NCI-H2196 treated with DMSO at 0.1 percent for 48 hours (cell line): ENCODE results near the gene PARD6G.
A peak's percentile ranks its signal among the peaks of the same experiment; 100 is the strongest.
"Not testable (repeated sequence)": the region's sequence is repeated elsewhere in the genome, so short reads cannot be mapped to it uniquely, and the experiment has no call there.

ENCODE experiments used
- DNase-seq: peaks from one replicate; lab custom pipeline; 2025; ENCODE audit not compliant: unreplicated experiment; lab: John Stamatoyannopoulos, UW

PARD6G gene

DNA sequence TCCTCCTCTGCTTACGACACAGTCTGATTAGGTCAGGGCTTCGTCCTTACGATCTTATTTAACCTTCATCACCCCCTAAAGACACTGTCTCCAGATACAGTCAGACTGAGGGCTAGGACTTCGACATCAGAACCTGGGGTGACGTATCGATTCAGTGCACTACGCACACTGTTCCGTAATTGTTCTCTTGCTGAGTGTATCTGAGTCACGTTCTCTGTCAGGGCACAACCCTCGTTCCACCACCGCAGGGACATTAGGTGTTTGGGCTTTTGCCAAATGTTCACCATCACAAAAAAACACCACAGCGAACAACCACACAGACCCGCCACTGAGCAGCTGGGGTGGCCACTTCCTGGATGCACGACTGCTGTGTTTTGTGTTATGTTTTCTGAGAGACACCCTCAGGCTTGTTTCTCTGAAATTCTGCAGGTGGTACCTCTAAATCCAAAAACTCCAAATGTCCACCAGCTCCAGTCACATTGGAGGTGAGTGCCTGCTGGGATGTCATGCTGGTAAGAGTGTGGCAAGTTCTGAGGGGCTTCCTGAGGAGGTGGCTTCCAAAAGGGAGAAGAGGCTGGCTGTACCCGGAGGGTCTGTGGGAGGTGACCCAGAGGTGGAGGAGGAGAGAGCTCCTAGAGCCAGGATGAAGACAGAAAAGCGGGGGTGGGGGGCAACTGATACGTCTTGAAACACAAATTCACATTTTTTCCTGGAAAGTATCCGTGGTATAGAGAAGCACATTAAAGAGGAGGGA, 71.7 kb downstream of the PARD6G start:
- no peak for DNase-seq

DNA sequence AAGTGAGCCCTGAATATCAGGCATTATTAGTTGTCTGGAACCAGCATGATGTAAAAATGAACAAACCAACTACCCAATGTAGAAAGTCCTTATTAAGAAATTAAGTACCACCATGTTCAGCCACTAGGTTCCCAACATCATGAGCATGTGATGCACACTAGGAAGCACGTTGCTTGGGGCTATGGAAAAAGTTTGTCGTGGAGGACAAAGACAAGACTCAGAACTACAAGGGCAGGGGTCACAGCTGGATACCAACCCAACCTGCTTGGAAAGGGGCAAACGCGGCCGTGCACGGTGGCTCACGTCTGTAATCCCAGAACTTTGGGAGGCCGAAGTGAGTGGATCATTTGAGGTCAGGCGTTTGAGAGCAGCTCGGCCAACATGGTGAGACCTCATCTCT, 74.3 kb downstream of the PARD6G start:
- DNase-seq = no peak

GRCh38 chr18:80172056-80172455, 75.3 kb downstream of the PARD6G start:
- no peak for DNase-seq

DNA sequence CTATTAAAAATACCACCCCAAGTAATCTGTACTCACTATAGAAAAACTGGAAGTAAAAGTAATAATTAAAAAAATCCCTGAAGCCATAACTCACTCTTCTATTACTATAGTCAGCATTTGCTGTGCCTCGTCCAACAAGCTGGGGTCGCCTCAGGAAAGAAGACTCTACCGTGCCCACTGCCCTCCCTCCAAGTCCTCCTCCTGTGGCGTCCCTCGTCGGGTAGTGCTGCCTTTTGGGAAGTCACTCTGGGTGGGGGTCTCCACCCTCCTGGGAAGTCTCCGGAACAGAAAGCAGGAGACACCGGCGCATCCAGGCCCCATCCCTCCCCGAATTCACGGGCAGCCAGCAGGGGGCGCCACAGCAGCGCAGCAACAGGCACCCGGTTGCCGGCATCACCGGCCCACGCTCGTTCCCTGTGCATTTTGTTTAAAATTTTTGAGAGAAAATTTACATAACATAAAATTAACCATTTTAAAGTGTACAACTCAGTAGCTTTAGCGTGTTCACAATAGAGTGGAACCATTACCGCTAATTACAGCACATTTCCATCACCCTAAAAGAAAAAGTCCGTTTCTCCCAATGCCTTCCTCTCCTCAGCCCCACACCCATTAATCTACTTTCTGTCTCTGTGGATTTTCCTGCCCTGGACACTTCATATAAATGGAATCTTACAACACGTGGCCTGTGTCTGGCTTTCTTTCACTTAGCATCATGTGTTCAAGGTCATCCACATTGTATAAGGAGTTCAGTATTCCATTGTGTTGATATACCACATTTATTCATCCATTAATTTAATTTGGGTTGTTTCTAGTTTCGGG, 76.1 kb downstream of the PARD6G start:
- no peak for DNase-seq

- DNase-seq = no peak
Observed at GRCh38 chr18:80170395-80171053, 76.8 kb downstream of the PARD6G start.

- DNase-seq = no peak
Observed at GRCh38 chr18:80169607-80170006, 77.7 kb downstream of the PARD6G start.

GRCh38 chr18:80168982-80169381, 78.3 kb downstream of the PARD6G start:
- no peak for DNase-seq

GRCh38 chr18:80168346-80168745, 79.0 kb downstream of the PARD6G start:
- no peak for DNase-seq

DNA sequence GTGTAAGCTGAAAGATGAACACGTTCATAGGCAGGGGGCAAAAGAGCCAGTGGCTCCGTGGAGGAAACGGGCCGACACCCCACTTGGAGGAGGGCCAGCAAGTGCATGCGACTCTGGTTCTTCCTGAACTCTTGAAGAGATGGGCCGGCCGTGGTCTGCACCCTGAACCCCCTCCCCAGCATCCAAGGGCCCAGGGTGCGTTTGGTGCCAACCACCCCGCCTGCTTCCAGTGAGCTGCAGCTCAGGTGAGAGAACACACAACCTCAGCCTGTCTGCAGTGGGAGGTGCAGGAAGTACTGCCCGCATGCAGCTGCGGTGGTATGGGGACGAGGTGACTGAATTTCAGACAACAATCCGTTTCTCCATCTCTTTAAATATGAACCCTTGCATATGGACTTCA, 79.4 kb downstream of the PARD6G start:
- no peak for DNase-seq

DNA sequence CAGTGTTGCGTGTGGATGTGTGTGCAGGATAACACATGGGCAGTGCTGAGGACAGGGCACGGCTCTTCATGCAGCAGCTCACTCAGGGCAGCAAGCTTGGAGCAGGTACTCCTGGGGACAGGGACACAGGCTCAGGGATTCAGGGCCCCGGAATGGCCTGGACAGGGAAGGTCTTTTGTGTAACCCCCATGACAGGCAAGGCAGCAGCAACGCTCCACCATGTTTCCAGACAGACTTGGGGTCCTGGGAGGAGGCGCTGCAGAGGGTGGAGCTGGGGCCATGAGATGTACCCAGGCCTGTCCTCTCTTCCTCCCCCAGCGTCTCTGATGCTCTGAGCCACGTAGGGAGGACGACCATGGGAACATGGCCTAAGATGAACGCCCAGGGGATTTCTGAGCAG, 80.0 kb downstream of the PARD6G start:
- DNase-seq = no peak

- no peak for DNase-seq
Observed at GRCh38 chr18:80166725-80167124, 80.6 kb downstream of the PARD6G start.

- no peak for DNase-seq
Observed at GRCh38 chr18:80166240-80166639, 81.1 kb downstream of the PARD6G start.

GRCh38 chr18:80164727-80165355, 82.5 kb downstream of the PARD6G start:
- DNase-seq = not testable (repeated sequence)

DNA sequence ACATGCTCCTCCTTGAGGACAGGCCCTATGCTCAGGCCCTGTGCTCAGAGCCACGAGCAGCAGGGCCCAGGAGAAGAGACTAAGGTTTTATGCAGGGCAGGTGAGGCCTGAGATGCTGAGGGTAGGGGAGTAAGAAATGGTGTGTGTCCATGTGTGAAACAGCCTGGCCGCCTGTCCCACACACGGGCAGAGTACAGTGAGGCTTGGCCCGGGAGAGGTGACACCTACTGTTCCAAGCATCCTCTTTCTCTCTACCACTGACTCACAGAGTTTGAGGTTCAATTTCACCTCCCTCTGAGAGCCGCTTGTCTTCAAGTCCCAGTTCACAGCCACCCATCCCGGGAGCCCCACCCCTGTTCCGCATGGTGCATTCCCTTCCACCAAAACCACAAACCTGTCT, 84.1 kb downstream of the PARD6G start:
- no peak for DNase-seq

DNA sequence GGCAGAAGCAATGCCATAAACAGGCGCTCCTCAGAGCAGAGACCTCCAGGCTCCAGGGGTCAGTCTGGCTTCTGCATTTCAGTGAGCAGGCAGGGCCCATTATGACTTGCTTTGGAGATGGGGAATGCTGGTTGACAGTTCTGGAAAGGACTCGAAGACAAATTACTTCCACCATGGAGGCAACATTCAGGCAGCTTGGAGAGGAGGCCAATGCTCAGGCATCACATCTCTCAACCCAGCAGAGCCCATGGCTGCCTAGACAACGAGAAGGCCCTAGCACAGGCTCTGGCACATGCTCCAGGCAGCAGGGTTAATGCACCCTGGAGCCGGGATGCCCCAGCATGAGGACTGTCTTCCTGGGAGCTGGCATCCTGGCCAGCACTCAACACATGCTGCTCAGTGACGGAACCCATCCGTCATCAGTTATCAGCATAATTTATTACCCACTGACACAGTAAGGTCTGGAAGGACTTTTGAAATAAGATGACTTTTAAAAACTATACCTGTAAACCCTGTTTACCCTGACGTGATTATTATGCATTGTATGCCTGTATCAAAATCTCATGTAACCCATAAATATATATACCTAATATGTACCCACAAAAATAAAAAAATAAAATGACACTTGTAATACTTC, 85.4 kb downstream of the PARD6G start:
- DNase-seq = no peak

- no peak for DNase-seq
Observed at GRCh38 chr18:80159713-80160636, 87.3 kb downstream of the PARD6G start.

- no peak for DNase-seq
Observed at GRCh38 chr18:80158365-80158764, 88.9 kb downstream of the PARD6G start.

GRCh38 chr18:80157708-80158343, 89.5 kb downstream of the PARD6G start:
- peak; percentile 30 for DNase-seq

DNA sequence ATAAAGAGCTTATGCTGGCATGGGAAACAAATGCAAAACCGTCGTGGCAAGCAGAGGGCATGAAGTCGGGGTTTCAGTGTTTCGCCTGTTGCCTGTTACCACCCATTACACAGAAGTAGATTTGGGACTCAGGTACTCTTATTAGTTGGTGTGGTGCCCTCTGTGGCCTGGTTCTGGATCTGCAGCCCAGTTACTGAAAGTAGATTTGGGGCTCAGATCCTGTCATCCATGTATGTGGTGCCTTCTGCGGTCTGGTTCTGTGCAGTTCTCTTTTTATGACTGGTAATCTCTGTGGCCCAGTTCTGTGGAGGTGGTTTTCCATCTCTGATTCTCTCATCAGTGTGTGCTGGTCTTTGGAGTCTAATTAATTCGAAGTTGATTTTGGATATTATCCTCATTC, 93.0 kb downstream of the PARD6G start:
- DNase-seq = no peak
